HepG2 (cell line): ENCODE data around the gene PSEN2. TPM values are rescaled to one million over a fixed set of nuclear protein-coding genes. Genes with fewer than 3 reads are reported as not detected.

Source experiments
- DNMT3B ChIP-seq: conservative IDR thresholded peaks from 2 replicates; pipeline ENCODE4 v1.6.1; 2016; ENCODE audit warnings: missing biosample characterization, control low read depth
- GMEB2 ChIP-seq: IDR thresholded peaks from 2 replicates; pipeline ENCODE4 v1.6.1; 2016; ENCODE audit warnings: missing biosample characterization, missing genetic modification reagents, low read depth
- KDM3A ChIP-seq: IDR thresholded peaks from 2 replicates; pipeline ENCODE4 v1.6.1; 2018; ENCODE audit warnings: low read depth, missing compliant biosample characterization
- KLF11 ChIP-seq: IDR thresholded peaks from 2 replicates; pipeline ENCODE4 v1.6.1; 2016; ENCODE audit warnings: missing compliant biosample characterization
- MXD4 ChIP-seq: IDR thresholded peaks from 2 replicates; pipeline ENCODE4 v1.6.1; 2016; ENCODE audit warnings: mild to moderate bottlenecking, missing biosample characterization, missing genetic modification reagents
- NRL ChIP-seq: sonication (generic); formaldehyde crosslinking; IDR thresholded peaks from 2 replicates; pipeline ENCODE4 v1.5.0; 2020; ENCODE audit warnings: missing genetic modification reagents, mild to moderate bottlenecking, moderate library complexity, borderline replicate concordance
- SALL1 ChIP-seq: sonication (generic); formaldehyde crosslinking; IDR thresholded peaks from 2 replicates; pipeline ENCODE4 v1.8.0; 2022; ENCODE audit warnings: mild to moderate bottlenecking, missing genetic modification reagents
- SCMH1 ChIP-seq: sonication (generic); formaldehyde crosslinking; IDR thresholded peaks from 2 replicates; pipeline ENCODE4 v1.9.0; 2021; ENCODE audit warnings: missing genetic modification reagents, mild to moderate bottlenecking, borderline replicate concordance
- SIN3A ChIP-seq: IDR thresholded peaks from 2 replicates; pipeline ENCODE4 v1.6.1; 2011; ENCODE audit warnings: low read depth, mild to moderate bottlenecking, control low read depth, low read length, borderline replicate concordance
- TOE1 ChIP-seq: sonication (generic); formaldehyde crosslinking; IDR thresholded peaks from 2 replicates; pipeline ENCODE4 v1.4.0; 2020; ENCODE audit warnings: mild to moderate bottlenecking, missing genetic modification reagents
- ZBTB7A ChIP-seq: sonication (generic); formaldehyde crosslinking; IDR thresholded peaks from 2 replicates; pipeline ENCODE4 v1.8.0; 2022; ENCODE audit warnings: mild to moderate bottlenecking, missing genetic modification reagents
- ZFP37 ChIP-seq: sonication (generic); formaldehyde crosslinking; IDR thresholded peaks from 2 replicates; pipeline ENCODE4 v1.4.0; 2020; ENCODE audit warnings: missing genetic modification reagents, borderline replicate concordance
- ZMYM2 ChIP-seq: sonication (generic); formaldehyde crosslinking; IDR thresholded peaks from 2 replicates; pipeline ENCODE4 v1.8.0; 2022; ENCODE audit warnings: mild to moderate bottlenecking, missing genetic modification reagents
- ZSCAN21 ChIP-seq: sonication (generic); formaldehyde crosslinking; IDR thresholded peaks from 2 replicates; pipeline ENCODE4 v1.8.0; 2022; ENCODE audit warnings: mild to moderate bottlenecking, missing genetic modification reagents, moderate library complexity, borderline replicate concordance
- polyA plus RNA-seq, 8 experiments: library from polyadenylated mRNA; depleted of rRNA in 3 of 8; stranded (reverse) in 7 of 8; unstranded in 1 of 8; fragments of >200 nt; fragmentation: Illumina TruSeq in 4 of 8; extraction: Trizol in 4 of 8; gene quantifications; 2 replicates each; pipeline versions ENCODE4 v1.2.1 to v1.2.3, GENCODE V29; 2011 to 2016; ENCODE audit warnings: low read depth in 4 of 8, missing spikeins in 1 of 8, mixed read lengths in 1 of 8; ENCODE audit not compliant: insufficient read depth in 1 of 8
- total RNA-seq, 5 experiments: library from RNA; depleted of rRNA; stranded (reverse); fragments of >200 nt; fragmentation: Illumina TruSeq; extraction: Trizol; gene quantifications; 2 replicates each; pipeline ENCODE4 v1.2.3, GENCODE V29; 2016; ENCODE audit warnings: low read depth in 1 of 5
- TF ChIP-seq, protein P1 (sequence below): fragments of 450-650 bp; IDR thresholded peaks from 2 replicates; pipeline ENCODE4 v1.6.1; 2016
- TF ChIP-seq, protein P2 (sequence below): fragments of 450-650 bp; IDR thresholded peaks from 2 replicates; pipeline ENCODE4 v1.6.1; 2017; ENCODE audit warnings: mild to moderate bottlenecking
- TF ChIP-seq, protein P3 (sequence below): IDR thresholded peaks from 2 replicates; pipeline ENCODE4 v1.6.1; 2016
- TF ChIP-seq, protein P4 (sequence below): IDR thresholded peaks from 2 replicates; pipeline ENCODE4 v1.6.1; 2016; ENCODE audit warnings: low read depth, control low read depth

Gene PSEN2
- total and polyA plus RNA-seq, 2 of the 13 experiments (the other 11 are each of a cell fraction or from before 2014, with no cell fraction given) = 5.9 to 13.1 TPM

DNA sequence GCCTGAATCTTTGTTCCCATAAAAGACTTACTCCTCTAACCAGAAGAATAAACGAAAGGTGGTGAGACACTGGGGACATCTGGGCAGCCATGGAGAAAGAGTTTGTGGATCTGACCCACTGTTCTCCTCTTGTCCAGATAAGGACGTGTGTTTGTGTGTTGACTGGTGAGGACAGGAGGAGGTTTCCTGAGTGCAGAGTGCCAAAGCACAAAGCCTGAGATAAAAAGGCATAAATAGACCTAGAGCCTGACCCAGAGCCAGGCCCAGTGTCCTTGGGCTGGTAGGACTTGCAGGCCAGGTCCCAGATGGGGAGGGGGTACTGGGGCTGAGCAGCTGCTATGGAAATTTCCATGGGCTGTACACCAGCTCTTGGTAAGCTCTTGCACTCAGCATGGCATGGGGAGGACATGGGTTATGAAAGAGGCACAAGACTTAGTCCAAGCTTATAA is 50.1 kb downstream of the PSEN2 start (continued):
- TF ChIP-seq, protein P1, sequence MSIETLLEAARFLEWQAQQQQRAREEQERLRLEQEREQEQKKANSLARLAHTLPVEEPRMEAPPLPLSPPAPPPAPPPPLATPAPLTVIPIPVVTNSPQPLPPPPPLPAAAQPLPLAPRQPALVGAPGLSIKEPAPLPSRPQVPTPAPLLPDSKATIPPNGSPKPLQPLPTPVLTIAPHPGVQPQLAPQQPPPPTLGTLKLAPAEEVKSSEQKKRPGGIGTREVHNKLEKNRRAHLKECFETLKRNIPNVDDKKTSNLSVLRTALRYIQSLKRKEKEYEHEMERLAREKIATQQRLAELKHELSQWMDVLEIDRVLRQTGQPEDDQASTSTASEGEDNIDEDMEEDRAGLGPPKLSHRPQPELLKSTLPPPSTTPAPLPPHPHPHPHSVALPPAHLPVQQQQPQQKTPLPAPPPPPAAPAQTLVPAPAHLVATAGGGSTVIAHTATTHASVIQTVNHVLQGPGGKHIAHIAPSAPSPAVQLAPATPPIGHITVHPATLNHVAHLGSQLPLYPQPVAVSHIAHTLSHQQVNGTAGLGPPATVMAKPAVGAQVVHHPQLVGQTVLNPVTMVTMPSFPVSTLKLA = no peak
- no peak for TF ChIP-seq DNMT3B
- no peak for TF ChIP-seq ZFP37 (CRISPR knock-in tag)
- TF ChIP-seq SALL1 (CRISPR knock-in tag) = peak; percentile 78
- TF ChIP-seq MXD4 (CRISPR knock-in tag) = no peak
- TF ChIP-seq, protein P2, sequence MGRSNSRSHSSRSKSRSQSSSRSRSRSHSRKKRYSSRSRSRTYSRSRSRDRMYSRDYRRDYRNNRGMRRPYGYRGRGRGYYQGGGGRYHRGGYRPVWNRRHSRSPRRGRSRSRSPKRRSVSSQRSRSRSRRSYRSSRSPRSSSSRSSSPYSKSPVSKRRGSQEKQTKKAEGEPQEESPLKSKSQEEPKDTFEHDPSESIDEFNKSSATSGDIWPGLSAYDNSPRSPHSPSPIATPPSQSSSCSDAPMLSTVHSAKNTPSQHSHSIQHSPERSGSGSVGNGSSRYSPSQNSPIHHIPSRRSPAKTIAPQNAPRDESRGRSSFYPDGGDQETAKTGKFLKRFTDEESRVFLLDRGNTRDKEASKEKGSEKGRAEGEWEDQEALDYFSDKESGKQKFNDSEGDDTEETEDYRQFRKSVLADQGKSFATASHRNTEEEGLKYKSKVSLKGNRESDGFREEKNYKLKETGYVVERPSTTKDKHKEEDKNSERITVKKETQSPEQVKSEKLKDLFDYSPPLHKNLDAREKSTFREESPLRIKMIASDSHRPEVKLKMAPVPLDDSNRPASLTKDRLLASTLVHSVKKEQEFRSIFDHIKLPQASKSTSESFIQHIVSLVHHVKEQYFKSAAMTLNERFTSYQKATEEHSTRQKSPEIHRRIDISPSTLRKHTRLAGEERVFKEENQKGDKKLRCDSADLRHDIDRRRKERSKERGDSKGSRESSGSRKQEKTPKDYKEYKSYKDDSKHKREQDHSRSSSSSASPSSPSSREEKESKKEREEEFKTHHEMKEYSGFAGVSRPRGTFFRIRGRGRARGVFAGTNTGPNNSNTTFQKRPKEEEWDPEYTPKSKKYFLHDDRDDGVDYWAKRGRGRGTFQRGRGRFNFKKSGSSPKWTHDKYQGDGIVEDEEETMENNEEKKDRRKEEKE = no peak
- TF ChIP-seq ZBTB7A (CRISPR knock-in tag) = no peak
- TF ChIP-seq TOE1 = 0 out of 2 replicates have a peak, but pooled peaks have one; percentile 26
- no peak for TF ChIP-seq KDM3A (CRISPR knock-in tag)
- TF ChIP-seq ZMYM2 (CRISPR knock-in tag) = peak; percentile 80; the same call in 1 of the 2 replicates
- TF ChIP-seq, protein P3, sequence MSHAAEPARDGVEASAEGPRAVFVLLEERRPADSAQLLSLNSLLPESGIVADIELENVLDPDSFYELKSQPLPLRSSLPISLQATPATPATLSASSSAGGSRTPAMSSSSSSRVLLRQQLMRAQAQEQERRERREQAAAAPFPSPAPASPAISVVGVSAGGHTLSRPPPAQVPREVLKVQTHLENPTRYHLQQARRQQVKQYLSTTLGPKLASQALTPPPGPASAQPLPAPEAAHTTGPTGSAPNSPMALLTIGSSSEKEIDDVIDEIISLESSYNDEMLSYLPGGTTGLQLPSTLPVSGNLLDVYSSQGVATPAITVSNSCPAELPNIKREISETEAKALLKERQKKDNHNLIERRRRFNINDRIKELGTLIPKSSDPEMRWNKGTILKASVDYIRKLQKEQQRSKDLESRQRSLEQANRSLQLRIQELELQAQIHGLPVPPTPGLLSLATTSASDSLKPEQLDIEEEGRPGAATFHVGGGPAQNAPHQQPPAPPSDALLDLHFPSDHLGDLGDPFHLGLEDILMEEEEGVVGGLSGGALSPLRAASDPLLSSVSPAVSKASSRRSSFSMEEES (CRISPR knock-in tag) = no peak
- no peak for TF ChIP-seq ZSCAN21 (CRISPR knock-in tag)
- no peak for TF ChIP-seq SIN3A
- TF ChIP-seq GMEB2 (CRISPR knock-in tag) = no peak
- TF ChIP-seq, protein P4, sequence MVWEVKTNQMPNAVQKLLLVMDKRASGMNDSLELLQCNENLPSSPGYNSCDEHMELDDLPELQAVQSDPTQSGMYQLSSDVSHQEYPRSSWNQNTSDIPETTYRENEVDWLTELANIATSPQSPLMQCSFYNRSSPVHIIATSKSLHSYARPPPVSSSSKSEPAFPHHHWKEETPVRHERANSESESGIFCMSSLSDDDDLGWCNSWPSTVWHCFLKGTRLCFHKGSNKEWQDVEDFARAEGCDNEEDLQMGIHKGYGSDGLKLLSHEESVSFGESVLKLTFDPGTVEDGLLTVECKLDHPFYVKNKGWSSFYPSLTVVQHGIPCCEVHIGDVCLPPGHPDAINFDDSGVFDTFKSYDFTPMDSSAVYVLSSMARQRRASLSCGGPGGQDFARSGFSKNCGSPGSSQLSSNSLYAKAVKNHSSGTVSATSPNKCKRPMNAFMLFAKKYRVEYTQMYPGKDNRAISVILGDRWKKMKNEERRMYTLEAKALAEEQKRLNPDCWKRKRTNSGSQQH (CRISPR knock-in tag) = no peak
- TF ChIP-seq KLF11 (CRISPR knock-in tag) = no peak
- no peak for TF ChIP-seq SCMH1 (CRISPR knock-in tag)
- no peak for TF ChIP-seq NRL (CRISPR knock-in tag)
